OCI-LY3 (cell line): ENCODE data around the gene CTNNA1.

Source experiments
- EZH2phosphoT487 ChIP-seq: fragments of 200-600 bp; shearing (Covaris generic); IDR thresholded peaks from 2 replicates; pipeline ENCODE4 v1.6.1; 2018; ENCODE audit warnings: antibody characterized with exemption, mixed run types, low read depth
- TF ChIP-seq, protein P1 (sequence below): fragments of 200-600, 300-600 bp; sonication (generic); IDR thresholded peaks from 2 replicates; pipeline ENCODE4 v1.5.1; 2014; ENCODE audit warnings: antibody characterized with exemption, low read length, low read depth

DNA sequence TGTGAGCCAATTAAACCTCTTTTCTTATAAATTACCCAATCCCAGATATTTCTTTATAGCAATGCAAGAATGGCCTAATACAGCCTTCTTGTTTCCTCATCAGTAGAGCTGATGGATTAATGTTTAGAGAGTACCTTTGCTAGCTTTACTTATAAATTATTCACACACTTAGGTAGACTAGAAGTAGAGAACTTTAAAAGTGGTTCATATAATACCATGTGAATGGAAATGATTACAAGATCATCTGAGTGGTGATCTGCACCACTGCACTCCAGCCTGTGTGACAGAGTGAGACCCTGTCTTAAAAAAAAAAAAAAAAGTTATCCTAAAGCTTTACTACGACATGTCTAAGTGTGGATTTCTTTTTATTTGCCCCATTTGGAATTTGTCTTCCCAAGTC, 145.1 kb downstream of the CTNNA1 start:
- TF ChIP-seq, protein P1, sequence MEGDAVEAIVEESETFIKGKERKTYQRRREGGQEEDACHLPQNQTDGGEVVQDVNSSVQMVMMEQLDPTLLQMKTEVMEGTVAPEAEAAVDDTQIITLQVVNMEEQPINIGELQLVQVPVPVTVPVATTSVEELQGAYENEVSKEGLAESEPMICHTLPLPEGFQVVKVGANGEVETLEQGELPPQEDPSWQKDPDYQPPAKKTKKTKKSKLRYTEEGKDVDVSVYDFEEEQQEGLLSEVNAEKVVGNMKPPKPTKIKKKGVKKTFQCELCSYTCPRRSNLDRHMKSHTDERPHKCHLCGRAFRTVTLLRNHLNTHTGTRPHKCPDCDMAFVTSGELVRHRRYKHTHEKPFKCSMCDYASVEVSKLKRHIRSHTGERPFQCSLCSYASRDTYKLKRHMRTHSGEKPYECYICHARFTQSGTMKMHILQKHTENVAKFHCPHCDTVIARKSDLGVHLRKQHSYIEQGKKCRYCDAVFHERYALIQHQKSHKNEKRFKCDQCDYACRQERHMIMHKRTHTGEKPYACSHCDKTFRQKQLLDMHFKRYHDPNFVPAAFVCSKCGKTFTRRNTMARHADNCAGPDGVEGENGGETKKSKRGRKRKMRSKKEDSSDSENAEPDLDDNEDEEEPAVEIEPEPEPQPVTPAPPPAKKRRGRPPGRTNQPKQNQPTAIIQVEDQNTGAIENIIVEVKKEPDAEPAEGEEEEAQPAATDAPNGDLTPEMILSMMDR = no peak
- TF ChIP-seq EZH2phosphoT487 = no peak
